Stimulated activated naive B cell treated with anti-CD40 and anti-IgM and Interleukin-4, amounts not matched to agents 10 μg/mL and 1 μg/mL and 100 μg/mL, for 72 hours (primary cell): ENCODE data around the gene PTGFRN.

ENCODE experiments used
- ATAC-seq, 2 donors: fragments of 150-1000 bp; cut with Tn5 transposase; replicated peaks; 2 replicates each; pipeline ENCODE4 v1.10.0; 2021; ENCODE audit warnings: moderate library complexity in 1 of 2
- DNase-seq: peaks from one replicate; pipeline ENCODE4 v3.0.0; 2021
- H3K27ac Mint-ChIP-seq: one replicate; pipeline ENCODE4 v1.8.0; 2022; ENCODE audit warnings: mild to moderate bottlenecking, mixed read lengths
- H3K27me3 Mint-ChIP-seq, 2 donors: one replicate each; pipeline ENCODE4 v1.8.0; 2022; ENCODE audit warnings: mixed read lengths in 2 of 2
- H3K36me3 Mint-ChIP-seq, 2 donors: one replicate each; pipeline ENCODE4 v1.8.0; 2022; ENCODE audit warnings: mixed read lengths in 2 of 2, mild to moderate bottlenecking in 1 of 2
- H3K4me1 Mint-ChIP-seq, 2 donors: one replicate each; pipeline ENCODE4 v1.8.0; 2022; ENCODE audit warnings: mixed read lengths in 2 of 2, mild to moderate bottlenecking in 1 of 2
- H3K4me3 Mint-ChIP-seq, 2 donors: one replicate each; pipeline ENCODE4 v1.8.0; 2022; ENCODE audit warnings: mild to moderate bottlenecking in 2 of 2, mixed read lengths in 2 of 2, moderate library complexity in 1 of 2
- H3K9me3 Mint-ChIP-seq, 2 donors: one replicate each; pipeline ENCODE4 v1.8.0; 2022; ENCODE audit warnings: mixed read lengths in 2 of 2, mild to moderate bottlenecking in 1 of 2

The PTGFRN gene

DNA sequence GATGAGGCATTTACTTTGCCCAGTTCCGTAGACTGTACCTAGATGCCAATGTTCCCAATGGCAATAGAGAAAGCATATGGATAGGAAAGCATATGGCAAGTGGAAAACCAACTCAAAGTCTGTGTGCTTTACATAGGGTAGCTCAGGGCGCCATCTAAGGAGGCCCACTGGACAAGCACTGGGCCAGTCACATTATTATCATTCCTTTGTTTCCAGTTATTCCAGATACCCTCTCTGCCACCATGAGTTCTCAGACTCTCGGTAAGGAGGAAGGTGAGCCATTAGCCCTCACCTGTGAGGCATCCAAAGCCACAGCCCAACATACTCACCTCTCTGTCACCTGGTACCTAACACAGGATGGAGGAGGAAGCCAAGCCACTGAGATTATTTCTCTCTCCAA lies 101.6 kb downstream of the PTGFRN start:
- no peaks in the 10 kb centered on the region for H3K27me3 Mint-ChIP-seq
- no peaks in the 10 kb centered on the region for H3K9me3 Mint-ChIP-seq
- peaks cover 2 to 6% of the 10 kb centered on the region in 2 donors for H3K4me1 Mint-ChIP-seq
- no peak overlapping the region for H3K27ac Mint-ChIP-seq
- ATAC-seq (no peak), DNase-seq (no peak)
- no peaks in the 10 kb centered on the region for H3K36me3 Mint-ChIP-seq
- H3K4me3 Mint-ChIP-seq: no peak overlapping the region

DNA sequence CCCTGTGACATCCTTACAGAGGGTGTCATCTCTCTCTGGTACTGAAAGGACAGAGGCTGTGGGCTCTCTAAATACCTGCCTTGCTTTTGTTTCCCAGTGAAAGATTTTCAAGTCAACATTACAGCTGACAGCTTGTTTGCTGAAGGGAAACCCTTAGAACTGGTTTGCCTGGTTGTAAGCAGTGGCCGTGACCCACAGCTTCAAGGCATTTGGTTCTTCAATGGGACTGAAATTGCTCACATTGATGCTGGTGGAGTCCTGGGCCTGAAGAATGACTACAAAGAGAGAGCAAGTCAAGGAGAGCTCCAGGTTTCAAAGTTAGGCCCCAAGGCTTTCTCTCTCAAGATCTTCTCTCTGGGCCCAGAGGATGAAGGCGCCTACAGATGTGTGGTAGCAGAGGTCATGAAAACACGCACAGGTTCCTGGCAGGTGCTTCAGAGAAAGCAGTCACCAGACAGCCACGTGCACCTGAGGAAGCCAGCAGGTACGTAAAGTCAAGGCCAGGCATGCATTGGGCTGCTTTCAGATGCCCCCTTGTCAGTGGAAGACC lies 103.7 kb downstream of the PTGFRN start:
- Mint-ChIP-seq H3K36me3 (no peaks in the 10 kb centered on the region), H3K9me3 (no peaks in the 10 kb centered on the region), H3K27ac (no peak overlapping the region), H3K4me3 (no peak overlapping the region), H3K27me3 (no peaks in the 10 kb centered on the region), H3K4me1 (peaks cover 2 to 6% of the 10 kb centered on the region in 2 donors)
- ATAC-seq (no peak), DNase-seq (no peak)

DNA sequence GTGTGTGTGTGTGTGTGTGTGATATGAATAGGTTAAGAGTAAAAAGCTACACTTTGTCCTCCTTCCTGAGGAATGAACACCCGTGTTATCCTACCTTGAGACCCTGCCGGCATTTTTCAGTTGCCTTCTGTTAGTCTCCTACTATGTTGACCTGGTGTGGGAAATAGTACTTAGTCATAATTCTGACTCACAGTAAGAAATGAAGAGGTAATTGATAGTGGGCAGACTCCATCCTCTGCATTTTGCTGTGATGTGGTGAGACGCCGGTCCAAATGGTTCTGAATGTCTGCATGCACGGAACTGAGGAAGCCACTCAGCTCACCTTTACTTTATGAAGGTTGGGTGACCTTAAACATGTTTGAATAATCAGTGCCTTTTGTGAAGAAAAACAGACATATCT lies 104.5 kb downstream of the PTGFRN start:
- Mint-ChIP-seq H3K27ac (no peak overlapping the region), H3K4me1 (peaks cover 2 to 6% of the 10 kb centered on the region in 2 donors), H3K4me3 (no peak overlapping the region), H3K36me3 (no peaks in the 10 kb centered on the region), H3K9me3 (no peaks in the 10 kb centered on the region), H3K27me3 (no peaks in the 10 kb centered on the region)
- DNase-seq (no peak), ATAC-seq (no peak)

DNA sequence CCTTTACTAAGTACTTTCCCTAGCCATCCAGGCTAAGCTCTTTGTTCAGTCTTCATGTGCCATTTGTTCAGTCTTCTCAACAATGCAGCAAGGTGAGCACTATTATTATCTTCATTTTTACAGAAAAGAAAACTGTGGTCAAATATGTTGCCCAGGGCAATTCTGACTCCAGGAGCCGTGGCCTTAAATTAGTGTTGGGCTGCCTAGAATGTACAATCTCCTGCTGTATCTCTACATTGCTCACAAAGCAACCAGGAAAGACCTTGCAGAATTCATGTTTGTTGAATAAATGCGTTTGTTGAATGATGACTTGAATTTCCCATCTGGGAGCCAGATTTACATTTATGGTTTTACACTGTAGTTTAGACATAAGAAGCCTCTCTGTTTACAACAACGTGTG lies 106.0 kb downstream of the PTGFRN start:
- DNase-seq: no peak
- Mint-ChIP-seq H3K9me3 (no peaks in the 10 kb centered on the region), H3K4me3 (peak overlapping the region in 1 of 2 donors; percentile 14), H3K4me1 (peaks cover 2 to 6% of the 10 kb centered on the region in 2 donors), H3K36me3 (no peaks in the 10 kb centered on the region), H3K27ac (no peak overlapping the region), H3K27me3 (no peaks in the 10 kb centered on the region)
- no peak for ATAC-seq

DNA sequence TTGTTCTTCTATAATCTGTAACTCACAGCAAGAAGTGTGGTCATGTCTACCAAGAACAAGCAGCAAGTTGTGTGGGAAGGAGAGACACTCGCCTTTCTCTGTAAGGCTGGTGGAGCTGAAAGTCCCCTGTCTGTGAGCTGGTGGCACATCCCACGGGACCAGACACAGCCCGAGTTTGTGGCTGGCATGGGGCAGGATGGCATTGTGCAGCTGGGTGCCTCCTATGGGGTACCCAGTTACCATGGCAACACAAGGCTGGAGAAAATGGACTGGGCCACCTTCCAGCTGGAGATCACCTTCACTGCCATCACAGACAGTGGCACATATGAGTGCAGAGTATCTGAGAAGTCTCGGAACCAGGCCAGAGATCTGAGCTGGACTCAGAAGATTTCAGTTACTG lies 107.3 kb downstream of the PTGFRN start:
- Mint-ChIP-seq H3K27ac (no peak overlapping the region), H3K36me3 (no peaks in the 10 kb centered on the region), H3K4me1 (peaks cover 2 to 6% of the 10 kb centered on the region in 2 donors), H3K9me3 (no peaks in the 10 kb centered on the region), H3K27me3 (no peaks in the 10 kb centered on the region), H3K4me3 (no peak overlapping the region)
- DNase-seq (no peak), ATAC-seq (peak; percentile 39 to 47)

DNA sequence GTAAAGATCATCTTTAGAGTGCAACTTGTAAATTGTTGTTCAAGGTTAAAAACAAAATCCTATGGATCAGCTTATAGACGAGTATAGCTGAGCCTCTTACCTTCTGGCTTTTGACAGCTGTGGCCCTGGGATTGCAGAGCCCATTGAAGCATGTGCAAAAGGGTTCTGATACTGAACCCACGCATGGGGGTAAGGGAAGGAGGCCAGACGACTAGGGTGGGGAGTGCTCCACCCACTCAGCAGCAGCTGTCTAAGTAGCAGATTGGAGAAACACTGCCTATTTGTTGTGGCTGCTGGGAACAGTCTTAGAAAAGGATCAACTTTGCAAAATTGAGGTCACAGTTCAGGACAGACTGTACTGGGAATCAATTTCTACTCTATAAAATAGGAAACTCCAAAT lies 107.9 kb downstream of the PTGFRN start:
- no peak overlapping the region for H3K27ac Mint-ChIP-seq
- peak; percentile 73 to 74 for ATAC-seq
- no peak overlapping the region for H3K4me3 Mint-ChIP-seq
- H3K36me3 Mint-ChIP-seq: no peaks in the 10 kb centered on the region
- no peak for DNase-seq
- no peaks in the 10 kb centered on the region for H3K27me3 Mint-ChIP-seq
- H3K9me3 Mint-ChIP-seq: no peaks in the 10 kb centered on the region
- peaks cover 2 to 6% of the 10 kb centered on the region in 2 donors for H3K4me1 Mint-ChIP-seq

DNA sequence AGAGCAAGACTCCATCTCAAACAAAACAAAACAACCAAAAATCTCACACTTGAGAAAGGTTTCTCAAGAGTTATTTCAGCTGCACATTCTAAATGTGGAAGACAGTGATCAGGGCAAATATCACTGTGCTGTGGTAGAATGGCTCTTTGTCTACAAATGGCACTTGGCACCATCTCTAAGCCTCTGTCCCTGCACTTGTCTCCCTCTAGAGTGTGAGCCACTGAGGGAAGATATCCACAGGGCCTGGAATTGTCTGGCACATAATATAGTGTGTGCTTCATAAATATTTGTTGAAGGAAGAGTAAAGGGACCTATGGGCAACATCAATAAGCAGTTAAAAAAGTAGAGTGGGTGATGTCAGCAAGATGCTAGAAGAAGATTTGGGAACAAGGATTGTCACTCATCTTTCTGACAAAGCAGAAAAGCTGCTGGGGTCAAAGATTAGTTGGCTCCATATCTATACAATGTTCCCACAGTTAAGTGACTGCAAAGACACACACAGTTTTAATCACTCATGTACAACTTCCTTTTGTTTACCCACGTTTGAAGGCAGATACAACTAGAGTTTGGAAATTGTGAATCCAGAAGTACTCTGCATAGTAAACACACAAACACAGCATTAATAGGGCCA lies 110.9 kb downstream of the PTGFRN start:
- Mint-ChIP-seq H3K4me1 (peaks cover 0 to 2% of the 10 kb centered on the region in 2 donors), H3K27ac (no peak overlapping the region)

DNA sequence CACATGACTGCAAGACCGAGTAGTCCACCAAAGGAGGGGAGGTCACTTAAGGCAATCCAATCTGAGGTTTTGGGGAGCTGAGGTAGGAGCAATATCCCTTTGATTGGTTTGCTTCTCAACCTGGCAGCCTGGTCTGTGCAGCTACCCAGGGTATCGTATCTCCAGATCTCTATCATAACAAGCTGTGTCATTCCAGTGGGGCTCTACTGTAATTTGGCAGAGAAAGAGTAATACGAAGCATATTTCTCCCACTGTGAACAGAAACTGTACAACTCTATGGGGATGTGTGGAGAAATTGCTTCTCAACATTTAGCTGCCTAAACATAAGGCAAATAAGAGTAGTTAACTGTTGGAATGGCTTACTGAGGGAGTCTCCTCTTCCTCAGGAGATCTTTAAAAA lies 112.4 kb downstream of the PTGFRN start:
- no peak for DNase-seq

More for the DNA sequence above, 110.9 kb downstream of the PTGFRN start:
- no peaks in the 10 kb centered on the region for H3K36me3 Mint-ChIP-seq
- no peak for ATAC-seq
- no peak overlapping the region for H3K4me3 Mint-ChIP-seq
- H3K9me3 Mint-ChIP-seq: no peaks in the 10 kb centered on the region
- peaks cover 0 to 5% of the 10 kb centered on the region in 2 donors for H3K27me3 Mint-ChIP-seq
- DNase-seq: no peak

DNA sequence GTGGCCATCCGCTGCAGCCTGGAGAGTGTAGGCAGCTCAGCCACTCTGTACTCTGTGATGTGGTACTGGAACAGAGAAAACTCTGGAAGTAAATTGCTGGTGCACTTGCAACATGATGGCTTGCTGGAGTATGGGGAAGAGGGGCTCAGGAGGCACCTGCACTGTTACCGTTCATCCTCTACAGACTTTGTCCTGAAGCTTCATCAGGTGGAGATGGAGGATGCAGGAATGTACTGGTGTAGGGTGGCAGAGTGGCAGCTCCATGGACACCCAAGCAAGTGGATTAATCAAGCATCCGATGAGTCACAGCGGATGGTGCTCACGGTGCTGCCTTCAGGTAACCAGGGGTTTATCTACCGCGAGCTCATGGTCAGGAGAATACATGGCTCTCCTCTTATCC lies 115.9 kb downstream of the PTGFRN start:
- peaks cover 0 to 5% of the 10 kb centered on the region in 2 donors for H3K27me3 Mint-ChIP-seq
- no peak overlapping the region for H3K4me3 Mint-ChIP-seq
- H3K36me3 Mint-ChIP-seq: no peaks in the 10 kb centered on the region
- no peak for DNase-seq
- H3K4me1 Mint-ChIP-seq: no peaks in the 10 kb centered on the region
- no peaks in the 10 kb centered on the region for H3K9me3 Mint-ChIP-seq
- ATAC-seq: no peak
- H3K27ac Mint-ChIP-seq: no peak overlapping the region

More for the DNA sequence above, 112.4 kb downstream of the PTGFRN start:
- no peaks in the 10 kb centered on the region for H3K36me3 Mint-ChIP-seq
- no peak overlapping the region for H3K27ac Mint-ChIP-seq
- ATAC-seq: no peak
- H3K9me3 Mint-ChIP-seq: no peaks in the 10 kb centered on the region
- H3K4me3 Mint-ChIP-seq: no peak overlapping the region
- peaks cover 0 to 5% of the 10 kb centered on the region in 2 donors for H3K27me3 Mint-ChIP-seq
- H3K4me1 Mint-ChIP-seq: no peaks in the 10 kb centered on the region

DNA sequence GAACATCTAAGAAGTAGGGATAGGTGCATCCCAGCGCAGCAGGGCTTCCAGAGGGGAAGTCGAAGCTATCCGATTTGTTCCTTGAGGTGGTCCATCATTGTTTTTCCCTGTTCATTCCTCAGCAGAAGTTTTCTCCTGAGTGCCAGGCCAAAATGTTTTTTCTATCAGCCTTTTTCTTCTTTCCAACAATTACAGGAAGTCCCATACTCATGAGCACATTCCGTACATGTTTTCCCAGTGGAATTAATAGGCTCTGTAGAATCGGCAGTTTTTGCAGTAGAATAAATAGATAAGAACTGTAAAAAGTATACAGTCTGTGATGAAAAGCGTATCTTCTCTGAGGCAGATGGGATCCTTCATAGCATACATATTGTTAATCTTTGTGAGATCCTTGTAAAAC lies 116.6 kb downstream of the PTGFRN start:
- Mint-ChIP-seq H3K4me3 (no peak overlapping the region), H3K9me3 (no peaks in the 10 kb centered on the region), H3K4me1 (no peaks in the 10 kb centered on the region), H3K36me3 (no peaks in the 10 kb centered on the region), H3K27me3 (peaks cover 0 to 5% of the 10 kb centered on the region in 2 donors), H3K27ac (no peak overlapping the region)
- DNase-seq: no peak
- no peak for ATAC-seq

DNA sequence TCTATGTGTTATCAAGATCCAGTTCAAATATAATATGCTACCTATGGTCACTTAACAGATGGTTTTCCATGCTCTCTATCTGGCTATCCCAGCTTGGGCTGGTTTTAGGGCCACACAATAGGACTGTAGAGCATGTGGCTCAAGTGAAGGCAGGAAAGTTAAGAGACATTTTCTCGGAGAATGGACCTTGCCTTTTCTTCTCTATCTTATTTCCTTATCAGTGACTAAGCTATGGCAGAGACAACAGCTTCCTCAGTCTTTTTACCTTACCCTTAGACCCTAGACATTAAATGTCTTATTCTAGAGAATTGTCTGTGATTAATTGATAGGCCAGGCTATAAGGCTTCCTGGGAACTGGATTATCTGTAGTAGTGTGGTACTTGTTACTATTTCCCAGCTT lies 120.0 kb downstream of the PTGFRN start:
- H3K4me1 Mint-ChIP-seq: peaks cover 0 to 4% of the 10 kb centered on the region in 2 donors
- no peaks in the 10 kb centered on the region for H3K36me3 Mint-ChIP-seq
- ATAC-seq (no peak), DNase-seq (no peak)
- no peak overlapping the region for H3K27ac Mint-ChIP-seq
- H3K27me3 Mint-ChIP-seq: peaks cover 0 to 2% of the 10 kb centered on the region in 2 donors
- no peak overlapping the region for H3K4me3 Mint-ChIP-seq
- no peaks in the 10 kb centered on the region for H3K9me3 Mint-ChIP-seq

DNA sequence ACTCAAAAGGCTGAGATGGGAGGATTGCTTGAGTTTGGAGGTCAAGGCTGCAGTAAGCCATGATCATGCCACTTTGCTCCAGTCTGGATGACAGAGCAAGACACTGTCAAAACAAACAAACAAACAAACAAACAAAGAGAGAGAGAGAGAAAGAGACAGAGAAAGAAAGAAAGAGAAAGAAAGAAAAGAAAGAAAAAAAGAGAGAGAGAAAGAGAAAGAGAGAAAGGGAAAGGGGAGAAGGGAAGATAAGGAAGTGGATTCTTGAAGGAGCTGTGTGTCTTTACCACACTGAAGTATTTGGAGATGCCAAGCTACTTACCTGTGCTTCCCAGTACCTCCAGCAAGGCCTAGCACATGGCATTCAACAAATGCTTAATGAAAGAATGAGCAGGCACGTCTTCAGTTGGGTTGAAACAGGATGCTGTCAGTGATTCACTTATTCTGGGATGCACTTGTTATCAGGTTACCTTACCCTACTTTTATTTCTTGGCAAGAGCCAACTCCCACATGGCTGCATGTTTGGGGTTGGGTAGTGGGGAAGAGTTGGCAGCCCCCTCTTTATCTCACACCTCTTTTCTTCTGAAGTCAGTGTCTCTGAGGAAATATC lies 120.7 kb downstream of the PTGFRN start:
- H3K36me3 Mint-ChIP-seq: no peaks in the 10 kb centered on the region
- H3K4me3 Mint-ChIP-seq: no peak overlapping the region
- H3K27ac Mint-ChIP-seq: no peak overlapping the region
- H3K9me3 Mint-ChIP-seq: no peaks in the 10 kb centered on the region
- ATAC-seq (no peak), DNase-seq (no peak)
- no peaks in the 10 kb centered on the region for H3K27me3 Mint-ChIP-seq
- H3K4me1 Mint-ChIP-seq: peaks cover 0 to 4% of the 10 kb centered on the region in 2 donors

DNA sequence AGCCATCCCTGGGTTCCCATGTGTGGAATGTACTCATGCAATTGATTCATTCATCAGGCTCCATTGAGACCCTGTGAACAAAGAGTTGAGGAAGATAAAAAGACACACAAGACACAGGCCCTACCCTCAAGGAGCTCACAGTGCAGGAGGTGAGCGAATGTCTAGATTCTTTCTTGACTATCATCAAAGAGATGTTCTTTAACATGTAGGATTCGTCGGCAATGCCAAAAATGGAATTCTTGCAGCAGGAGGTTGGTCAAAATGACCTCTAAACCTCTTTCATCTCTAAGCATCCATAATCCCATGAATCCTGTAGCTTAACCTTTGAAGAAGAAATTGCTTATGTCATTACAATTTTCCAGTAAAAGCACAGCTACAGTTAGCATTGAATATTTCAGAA lies 122.5 kb downstream of the PTGFRN start:
- Mint-ChIP-seq H3K27me3 (no peaks in the 10 kb centered on the region), H3K36me3 (no peaks in the 10 kb centered on the region), H3K27ac (no peak overlapping the region), H3K4me3 (no peak overlapping the region), H3K4me1 (peaks cover 0 to 4% of the 10 kb centered on the region in 2 donors), H3K9me3 (no peaks in the 10 kb centered on the region)
- no peak for DNase-seq
- no peak for ATAC-seq

DNA sequence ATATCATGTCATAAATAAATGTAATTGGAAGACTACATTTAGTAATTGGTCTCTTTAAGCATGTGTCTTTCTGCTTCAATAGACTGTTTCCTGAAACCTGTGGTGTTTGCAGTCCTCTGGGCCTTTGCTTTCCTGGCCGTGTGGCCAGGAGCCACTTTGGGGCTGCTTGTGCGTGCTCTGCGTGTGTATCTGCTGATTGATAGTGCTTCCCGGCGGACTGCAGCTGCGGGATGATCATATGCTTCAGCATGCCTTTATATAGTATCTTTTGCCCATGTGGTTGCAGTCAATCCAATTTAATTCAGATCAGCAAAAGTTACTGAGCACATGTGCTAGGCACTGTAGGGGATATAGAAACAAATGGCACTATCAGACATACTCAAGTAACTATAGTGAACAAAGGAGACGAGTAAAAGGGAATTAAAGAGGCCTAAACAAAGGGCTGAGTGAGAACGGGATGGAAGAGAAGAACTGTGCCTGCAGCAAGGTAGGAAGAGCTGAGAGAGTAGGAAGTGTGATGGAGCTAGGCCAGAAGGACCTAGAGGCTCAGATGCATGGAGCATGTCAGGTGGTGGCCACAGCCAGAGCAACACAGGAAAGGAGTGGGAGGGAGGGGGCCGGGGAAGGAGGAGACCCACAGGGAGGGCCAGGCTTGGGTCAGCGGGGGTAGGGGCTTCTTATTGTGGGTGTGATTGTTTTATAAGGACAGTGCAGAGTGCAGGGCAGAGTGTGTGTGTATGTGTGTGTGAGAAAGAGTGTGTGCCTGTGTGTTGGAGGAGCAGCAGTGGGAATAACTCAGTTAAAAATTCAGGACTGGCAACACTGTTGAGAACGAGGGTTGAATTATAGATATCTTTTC lies 123.2 kb downstream of the PTGFRN start:
- Mint-ChIP-seq H3K4me3 (no peak overlapping the region), H3K27me3 (no peaks in the 10 kb centered on the region), H3K4me1 (peaks cover 0 to 4% of the 10 kb centered on the region in 2 donors), H3K36me3 (no peaks in the 10 kb centered on the region), H3K9me3 (no peaks in the 10 kb centered on the region), H3K27ac (no peak overlapping the region)
- ATAC-seq (no peak), DNase-seq (no peak)
